ENCODE measurements around the gene TUNAR.

DNA sequence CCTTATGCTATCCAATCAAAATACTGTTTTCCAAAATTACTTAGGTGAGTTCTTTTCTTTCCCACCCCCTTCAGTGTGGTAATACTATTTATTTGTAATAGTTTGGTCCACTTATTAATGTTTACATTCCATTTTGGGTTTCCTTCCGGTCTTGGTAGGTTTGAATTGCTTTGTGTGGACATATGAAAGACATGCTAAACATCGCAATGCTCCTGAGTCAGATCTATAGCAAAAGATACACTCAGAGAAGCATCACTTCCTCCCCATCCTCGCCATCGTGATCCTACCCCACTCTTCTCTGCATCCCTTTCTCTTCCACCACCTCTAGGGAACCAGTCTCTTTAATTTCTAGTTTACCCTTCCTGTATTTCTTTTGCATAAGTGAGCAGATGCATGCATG lies 30.0 kb downstream of the TUNAR start:
- TF ChIP-seq CTCF (IDR thresholded peaks at IDR 0.05; ENCODE audit: borderline replicate concordance, extremely low read depth, low read length, poor library complexity, severe bottlenecking), result no peak
- no peak for TF ChIP-seq EZH2 (IDR thresholded peaks at IDR 0.05; ENCODE audit: borderline replicate concordance, low read depth, low read length, severe bottlenecking)
